Cerebellar cortex (tissue), 1 donor: ENCODE results near the gene ADGRD1.

Experiments used
- DNase-seq: peaks from one replicate; pipeline ENCODE4 v3.0.0-alpha.2; 2015; ENCODE audit warnings: low spot score

ADGRD1 gene

DNA sequence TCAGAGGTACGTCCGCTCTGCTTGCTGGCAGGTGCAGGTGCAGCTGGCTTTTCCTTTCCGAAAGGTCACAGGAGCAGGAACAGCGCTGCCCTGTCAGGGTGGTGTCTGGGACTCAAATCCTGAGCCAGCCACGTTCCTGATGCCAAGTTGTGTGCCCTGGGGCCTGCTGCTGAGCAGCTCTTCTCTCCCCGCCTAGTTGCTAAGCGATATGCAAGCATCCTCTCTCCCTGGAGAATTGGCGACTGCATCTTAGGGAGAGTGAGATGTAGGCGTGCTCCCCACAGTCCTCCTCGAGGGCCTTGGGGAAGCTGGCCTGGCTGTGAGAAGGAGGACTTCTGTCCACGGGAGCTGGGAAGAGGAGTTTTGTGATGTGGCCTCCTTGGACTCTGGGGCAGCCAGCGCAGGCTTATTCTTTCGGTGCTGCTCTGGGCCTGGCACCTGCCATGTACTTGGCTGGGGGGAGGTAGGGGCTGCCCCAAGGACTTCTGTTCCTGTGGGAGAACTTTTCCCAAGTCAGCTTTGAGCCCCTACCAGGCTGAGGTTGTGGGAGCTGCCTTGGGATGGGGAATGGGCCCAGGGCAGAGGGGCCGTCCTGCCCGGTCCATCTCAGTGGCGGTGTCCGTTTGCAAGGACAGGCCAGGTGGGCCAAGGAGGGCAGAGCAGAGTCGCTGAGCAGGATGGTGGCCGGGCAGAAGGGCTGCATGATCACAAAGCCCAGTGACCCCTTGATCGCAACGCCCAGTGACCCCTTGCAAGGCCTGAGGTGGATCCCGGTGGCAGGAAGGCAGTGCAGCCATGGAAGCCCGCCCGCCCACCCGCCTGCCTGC, 183.5 kb downstream of the ADGRD1 start:
- DNase-seq, result no peak

DNA sequence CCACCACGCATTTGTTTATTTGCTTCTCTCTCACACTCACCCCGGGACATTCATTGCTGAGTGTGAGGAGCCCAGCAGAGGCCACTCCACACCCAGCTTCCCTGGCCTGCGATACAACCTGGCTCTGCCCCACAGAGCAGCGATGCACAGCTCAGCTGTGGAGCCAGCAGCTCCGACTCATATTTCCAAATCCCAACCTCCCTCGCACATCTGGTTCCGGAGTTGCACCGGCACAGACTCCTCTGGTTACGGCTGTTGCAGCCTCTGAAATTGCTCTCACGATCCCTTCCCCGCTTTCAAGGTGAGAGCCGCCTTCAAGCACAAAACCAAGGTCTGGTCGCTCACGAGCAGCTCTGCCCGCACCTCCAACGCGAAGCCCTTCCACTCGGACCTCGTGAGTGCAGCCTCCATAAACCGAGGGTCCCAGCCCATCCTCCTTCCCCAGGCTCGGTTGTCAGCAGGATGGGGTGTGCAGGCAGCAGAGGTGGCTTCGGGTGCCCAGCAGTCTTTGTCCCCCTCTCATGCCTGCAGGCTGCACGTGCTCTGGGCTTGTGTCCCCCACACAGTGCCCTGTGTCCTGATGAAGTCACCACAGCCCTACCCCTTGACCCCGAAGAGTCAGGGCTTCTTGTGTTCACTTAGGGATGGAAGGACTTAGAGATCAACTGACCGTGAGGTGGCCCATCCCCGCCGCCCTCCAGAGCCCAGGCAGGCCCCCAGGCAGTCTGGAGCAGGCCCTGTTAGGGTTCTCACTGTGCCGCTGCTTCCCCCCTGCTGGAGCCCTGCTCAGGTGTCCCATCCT, 184.3 kb downstream of the ADGRD1 start:
- DNase-seq, result no peak

DNA sequence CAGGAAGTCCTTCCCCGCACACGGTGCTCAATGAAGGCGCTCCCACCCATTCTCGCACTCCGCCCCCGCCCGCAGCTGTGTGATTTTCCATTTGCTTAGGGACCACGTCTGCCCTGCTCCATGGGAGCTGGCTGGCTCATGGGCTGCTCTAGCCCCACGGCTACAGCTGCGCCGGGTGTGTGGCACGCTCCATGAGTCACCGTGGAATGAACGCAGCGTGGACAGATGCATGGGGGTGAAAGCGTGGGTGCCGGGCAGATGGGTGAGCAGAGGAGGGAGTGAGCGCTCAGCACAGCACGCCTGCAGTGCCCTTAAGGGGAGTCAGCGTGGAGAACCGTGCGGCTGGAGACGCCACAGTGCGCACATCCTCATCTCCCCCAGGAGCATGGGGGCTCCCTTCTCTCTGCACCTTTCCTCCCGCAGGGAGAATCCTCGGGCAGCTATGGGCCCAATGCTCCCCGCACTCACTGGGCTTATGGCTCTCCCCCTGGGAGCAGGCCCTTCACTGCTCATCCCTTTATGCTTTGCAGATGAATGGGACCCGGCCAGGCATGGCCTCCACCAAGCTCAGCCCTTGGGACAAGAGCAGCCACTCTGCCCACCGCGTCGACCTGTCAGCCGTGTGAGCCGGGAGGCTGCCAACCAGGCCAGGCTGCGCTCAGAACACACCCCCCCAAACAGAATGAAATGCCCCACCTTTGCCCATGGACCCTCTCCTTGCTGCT, 185.1 kb downstream of the ADGRD1 start:
- no peak for DNase-seq

DNA sequence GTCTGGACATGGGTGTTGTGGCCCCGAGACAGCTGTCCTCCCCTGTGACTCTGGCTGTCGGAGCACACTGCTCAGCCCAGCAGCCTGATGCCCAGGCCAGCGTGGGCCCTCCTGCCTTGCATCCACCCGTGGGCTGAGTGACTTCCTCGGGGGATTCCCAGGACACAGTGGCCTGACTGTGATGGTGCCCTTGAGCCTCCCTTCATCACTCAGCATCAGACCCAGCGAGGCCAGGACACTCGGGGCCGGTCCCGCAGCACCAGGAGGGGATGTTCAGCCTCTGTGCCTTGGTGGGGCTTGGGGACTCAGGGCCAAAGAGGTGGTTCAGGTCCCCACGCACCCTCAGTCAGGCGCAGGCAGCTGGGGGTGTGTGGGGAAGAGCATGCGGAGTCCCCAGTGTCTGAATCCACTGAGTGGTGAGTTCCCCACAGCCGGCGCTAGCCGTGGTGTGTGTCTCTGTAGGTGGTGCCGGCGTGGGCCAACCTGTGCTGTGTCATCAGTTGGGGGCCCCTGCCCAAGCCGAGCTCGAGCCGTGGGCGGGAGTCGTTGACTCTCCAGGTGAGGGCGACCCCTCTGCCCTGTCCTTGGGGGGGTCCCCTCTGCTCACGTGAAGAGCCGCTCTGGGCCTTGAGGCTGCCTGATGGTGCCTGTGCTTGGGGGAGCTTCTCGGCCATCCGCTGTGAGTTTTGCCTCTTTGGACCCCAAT, 185.8 kb downstream of the ADGRD1 start:
- DNase-seq, result no peak

DNA sequence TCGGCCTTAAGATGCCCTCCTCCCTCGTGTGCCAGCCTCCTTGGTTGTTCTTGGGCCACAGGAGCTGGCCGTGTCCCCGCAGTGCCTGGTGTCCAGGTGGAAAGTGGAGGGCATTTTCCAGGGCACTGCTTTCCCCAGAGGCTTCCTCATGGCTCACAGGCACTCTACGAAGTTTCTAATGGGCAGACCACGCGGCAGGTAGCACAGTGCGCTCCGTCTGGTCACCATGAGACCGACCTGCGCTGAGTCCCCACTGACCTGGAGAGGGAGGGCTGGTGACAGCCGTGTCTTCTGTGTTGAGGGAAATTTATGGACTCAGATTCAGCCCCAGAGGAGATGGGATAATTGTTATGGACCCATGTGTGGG, 186.3 kb downstream of the ADGRD1 start:
- DNase-seq, result no peak

DNA sequence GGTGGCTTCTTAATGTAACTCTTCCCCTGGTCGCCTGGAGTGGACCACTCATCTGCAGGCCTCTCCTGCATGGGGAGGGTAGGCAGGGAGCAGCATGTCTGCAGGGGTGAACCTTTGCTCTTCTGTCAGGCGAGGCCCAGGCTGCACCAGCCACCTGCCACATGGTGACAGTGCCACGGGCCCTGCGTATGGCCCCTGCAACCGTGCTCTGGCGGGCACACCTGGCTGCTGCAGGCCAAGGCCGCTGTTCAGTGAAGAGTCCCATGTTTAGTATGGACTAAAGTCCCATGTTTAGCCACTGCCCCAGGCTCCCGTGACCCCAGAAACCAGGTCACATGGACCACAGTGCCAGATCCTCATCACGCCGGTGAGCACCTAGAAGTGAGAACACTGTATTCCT, 187.0 kb downstream of the ADGRD1 start:
- DNase-seq, result no peak

DNA sequence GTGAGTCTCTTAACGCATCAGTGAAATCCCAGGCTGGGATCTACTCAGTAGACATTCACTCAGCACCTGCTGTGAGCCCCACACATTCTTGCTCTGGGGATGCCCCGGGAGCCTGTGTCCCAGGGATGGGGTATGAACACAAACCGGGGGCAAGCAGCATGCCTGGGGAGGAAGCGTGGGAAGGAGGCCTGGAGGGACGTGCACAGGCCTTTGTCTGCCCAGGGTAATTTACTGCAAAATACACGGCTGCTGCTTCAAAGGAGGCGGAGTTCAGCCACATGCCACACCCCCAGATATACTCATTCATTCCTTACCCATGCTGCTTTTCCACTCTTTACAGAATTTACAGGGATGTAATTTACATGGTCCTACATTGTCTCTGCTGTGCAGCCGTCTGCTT, 187.8 kb downstream of the ADGRD1 start:
- DNase-seq, result no peak

DNA sequence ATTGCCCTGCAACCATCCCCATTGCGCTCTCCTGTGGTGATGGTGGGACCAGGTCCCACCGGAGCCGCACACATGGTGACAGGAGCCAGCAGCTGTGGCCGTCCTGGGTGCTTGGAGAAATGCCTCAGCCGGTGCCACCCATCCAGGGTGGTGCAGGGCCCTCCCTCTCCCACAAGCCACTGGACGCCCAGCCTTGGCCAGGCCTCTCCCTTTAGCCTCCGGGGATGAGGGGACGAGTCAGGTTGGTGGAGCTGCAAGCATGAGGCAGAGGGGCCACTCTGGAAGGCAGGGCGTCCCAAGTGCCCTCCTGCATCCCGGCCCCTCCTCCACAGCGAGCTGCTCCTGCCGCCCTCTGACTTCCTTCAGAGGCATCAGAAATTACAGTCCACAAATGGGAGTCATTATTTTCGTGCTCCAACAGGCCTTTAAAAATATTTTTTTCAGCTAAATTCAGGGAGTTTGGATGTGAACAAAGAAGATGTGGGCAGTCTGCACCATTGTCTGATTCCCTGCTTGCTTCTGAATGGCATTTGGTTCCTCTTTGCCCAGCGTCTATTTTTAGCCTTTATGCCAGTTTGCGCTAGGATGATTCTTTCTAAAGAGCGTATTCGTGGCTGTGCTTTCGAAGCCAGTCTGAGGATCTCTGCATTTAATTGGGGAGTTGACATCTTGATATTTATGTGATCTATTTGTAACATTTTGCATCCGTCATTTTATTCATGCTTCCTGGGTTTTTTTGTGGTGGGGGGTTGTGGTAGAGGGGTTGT, 189.4 kb downstream of the ADGRD1 start:
- DNase-seq, result peak; percentile 10

DNA sequence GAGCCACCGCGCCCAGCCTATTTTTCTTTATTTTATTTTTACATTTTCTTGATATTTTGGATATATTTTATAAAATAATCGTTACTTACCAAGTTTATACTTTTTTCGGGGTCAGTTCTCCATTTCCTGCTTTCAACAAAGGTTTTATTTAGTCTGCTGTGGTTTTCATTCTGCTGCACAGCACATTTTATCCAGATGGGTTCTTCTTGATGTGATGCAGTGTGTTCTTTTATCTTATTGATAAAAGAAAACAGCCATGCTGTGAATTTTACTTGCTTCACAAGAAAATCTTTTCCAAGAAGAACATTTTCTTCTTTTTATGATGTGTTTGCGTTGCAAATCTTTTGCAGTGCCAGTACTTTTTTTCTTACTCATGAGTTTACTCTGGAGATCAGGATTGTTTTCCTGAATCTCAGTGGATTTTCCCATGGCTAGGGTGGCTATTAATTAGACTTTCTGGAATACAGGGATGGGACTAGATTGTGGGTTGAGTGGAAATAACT, 192.5 kb downstream of the ADGRD1 start:
- DNase-seq, result no peak

DNA sequence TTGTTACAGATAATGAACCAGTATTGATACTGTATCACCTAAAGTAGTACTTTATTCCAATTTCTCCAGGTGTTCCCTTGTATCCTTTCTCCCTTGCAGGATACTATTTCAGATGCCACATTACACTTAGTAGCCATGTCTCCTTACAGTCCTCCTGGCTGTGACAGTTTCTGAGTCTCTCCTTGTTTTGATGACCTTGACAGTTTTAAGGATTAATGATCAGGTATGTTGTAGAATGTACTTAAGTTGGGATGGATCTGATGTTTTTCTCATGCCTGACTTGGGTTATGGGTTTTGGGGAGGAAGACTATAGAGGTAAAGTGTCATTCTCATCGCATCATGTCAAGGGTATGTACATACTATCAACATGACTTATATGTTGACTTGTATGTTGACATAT, 193.6 kb downstream of the ADGRD1 start:
- DNase-seq, result no peak

DNA sequence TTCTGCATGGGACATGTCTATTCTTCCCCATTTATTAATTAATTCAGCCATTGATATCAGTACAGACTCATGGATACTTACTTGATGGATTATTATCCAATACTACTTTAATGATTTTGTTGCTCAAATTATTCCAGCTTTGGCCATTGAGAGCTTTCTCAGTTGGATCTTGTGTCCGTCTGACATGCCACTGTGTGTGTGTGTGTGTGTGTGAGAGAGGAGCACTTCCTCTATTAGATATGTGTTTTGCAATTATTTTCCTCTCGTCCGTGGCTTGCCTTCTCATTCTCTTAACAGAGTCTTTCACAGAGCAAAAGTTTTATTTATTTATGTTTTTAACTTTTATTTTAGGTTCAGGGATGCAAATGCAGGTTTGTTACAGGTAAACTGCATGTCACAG, 194.2 kb downstream of the ADGRD1 start:
- no peak for DNase-seq

DNA sequence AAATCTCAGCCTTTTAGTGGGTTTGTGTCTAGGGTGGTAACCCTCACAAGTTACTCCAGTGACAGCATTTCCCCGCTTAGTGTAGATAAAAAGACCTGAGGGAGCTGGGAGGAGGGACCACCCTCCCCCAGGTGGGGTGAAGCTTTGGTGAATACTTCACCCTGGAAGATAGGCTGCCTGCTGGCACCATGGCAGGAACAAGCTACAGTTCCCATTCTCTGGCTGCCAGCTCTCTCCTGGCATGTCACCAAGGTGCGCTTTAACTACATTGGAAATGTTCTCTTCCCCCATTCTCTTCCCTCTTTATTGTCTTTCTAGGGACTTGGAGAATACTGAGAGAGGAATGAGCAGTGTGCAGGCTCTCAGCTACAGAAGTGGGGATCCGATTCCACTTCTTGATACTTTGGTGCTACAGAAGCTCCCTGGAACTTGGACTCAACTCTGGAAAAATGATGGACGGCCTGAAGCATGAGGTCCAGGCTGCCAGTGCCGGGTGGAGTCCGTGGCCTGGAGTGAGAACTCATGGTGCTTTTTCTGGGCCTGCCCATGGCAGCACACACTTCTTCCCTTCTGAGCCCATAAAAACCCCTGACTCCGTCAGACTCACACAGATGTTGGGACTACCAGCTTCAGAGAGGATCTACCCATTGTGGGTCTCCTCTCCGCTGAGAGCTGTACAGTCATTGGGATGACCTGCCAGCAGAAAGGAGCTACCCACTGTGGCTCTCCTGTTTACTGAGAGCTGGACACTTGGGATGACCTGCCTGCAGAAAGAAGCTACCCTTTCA, 198.0 kb downstream of the ADGRD1 start:
- DNase-seq, result no peak

DNA sequence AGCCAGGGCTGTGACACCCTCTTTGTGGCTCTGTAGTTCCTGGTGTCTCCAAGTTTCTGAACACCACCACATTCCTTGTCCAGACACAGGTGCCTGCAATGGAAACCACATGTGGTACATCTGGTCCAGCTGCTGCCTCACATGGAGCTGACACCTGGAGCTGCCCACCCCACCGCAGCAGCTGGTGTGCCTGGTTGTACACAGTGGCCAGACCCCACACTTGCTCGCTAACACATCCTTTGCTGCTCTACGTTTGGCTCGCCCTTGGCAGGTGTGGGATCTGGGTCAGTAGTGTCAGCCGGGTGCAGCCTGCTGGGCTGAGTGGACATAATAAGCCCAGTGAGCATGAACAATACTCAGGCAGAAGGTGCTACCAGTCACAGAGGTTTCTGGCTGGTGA, 198.9 kb downstream of the ADGRD1 start:
- DNase-seq, result no peak

DNA sequence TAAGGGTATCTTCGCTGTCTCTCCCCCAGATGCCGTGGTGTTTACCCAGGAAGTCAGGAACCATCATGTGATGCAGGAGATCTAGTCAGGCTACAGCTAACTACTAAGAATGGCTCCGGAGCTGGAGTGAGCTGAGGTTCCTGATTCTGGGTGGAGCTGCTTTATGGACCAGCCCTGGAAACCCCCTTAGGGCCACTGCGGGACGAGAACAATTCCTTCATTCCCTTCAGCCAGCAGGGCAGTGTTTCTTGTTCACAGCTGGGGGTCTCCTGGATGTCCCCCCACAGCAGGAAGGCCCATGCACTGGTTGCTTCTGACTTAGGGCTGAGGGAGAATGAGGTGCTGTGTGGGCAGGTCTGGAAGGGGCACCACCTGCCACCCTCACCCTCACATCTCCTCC, 199.3 kb downstream of the ADGRD1 start:
- no peak for DNase-seq

DNA sequence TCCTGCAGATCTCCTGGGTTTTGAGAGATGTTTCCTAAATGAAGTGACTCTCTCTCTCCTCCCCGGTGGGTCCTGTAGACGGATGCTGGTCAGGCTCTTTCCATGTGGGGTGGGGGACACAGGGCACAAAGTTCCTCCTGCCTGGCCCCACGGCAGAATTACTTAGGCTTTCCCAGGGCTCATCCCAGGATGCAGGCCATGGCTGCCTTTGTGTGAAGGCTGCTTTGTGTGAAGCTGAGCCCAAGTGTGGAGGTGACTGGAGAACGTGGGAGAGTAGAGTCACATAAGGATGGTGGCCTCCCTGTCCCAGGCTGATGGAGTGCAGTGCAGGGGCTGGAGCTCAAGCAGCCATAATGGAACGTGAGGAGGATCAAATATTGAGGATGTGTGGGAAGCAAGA, 200.2 kb downstream of the ADGRD1 start:
- DNase-seq, result no peak

DNA sequence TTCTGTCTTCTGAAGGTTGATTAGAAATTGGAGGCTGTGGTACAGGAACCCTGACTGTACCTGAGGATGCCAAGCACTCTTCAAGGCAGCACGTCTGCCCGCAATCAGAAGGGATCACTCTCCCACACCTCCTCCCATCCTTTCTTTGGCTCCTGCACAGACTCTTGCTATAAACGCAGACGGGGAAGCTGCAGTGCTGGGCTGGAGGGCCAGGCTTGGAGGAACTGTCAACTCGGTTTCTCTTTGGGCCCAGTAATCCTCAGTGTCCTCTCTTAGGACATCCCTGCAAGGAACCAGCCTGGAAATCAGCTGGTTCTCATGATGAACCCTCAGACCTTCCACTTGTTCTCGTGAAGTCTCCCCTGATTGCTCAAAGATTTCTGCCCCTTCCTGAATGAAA, 201.4 kb downstream of the ADGRD1 start:
- DNase-seq, result no peak

DNA sequence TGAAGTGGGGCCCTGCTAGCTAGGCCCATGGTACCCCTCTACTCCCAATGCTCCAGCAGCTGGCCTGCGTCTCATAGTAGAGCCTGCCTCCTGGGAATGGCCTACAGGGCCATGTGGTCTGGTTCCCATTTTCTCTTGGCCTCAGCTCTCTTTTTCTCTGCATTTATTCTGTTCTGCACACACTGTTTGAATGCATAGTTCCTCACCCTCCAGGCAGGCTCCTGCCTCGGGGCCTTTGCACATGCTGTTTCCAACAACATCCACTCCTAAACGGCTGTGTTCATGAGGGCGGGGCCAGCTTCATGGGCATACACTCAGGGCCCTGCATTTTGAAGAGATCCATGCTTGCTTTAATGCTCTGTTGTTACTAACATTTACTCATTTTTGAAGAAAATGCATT, 204.0 kb downstream of the ADGRD1 start:
- no peak for DNase-seq

DNA sequence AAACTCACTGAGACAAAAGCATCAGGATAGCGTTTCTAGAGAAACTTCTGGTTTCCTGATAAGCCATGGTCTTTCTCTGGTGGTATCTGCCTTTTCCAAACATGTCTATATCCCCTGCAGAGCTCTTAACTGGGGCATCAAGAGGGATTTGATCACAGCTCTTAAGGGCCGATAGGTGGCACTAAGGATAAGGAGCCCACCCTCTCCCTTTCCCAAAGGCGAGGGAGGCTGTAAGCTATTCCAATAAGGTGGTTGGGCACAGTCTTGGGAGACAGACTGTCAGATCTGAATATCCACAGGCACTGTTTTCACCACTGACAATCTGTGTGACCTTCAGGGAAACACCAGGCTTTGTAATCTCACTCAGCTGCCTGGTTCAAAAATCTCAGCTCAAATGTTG, 206.0 kb downstream of the ADGRD1 start:
- DNase-seq, result peak; percentile 14

DNA sequence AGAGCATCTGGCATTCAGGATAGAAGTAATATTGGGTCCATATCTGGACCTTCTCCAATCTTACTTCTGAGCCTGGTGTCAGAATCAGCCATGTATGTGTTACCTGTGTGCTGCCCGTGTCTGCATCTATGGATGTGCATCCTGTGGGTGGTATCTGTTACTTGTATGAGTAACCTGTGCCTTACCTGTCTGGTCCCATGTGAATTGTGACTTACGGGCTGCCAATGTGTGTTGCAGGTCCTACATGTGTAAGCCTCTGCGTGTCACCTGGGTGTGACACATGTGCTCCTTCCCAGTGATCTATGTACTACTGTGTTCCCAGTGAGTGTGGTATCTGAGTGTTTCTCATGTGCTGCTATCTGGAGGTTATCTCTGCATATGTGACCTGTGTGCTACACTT, 208.4 kb downstream of the ADGRD1 start:
- no peak for DNase-seq

DNA sequence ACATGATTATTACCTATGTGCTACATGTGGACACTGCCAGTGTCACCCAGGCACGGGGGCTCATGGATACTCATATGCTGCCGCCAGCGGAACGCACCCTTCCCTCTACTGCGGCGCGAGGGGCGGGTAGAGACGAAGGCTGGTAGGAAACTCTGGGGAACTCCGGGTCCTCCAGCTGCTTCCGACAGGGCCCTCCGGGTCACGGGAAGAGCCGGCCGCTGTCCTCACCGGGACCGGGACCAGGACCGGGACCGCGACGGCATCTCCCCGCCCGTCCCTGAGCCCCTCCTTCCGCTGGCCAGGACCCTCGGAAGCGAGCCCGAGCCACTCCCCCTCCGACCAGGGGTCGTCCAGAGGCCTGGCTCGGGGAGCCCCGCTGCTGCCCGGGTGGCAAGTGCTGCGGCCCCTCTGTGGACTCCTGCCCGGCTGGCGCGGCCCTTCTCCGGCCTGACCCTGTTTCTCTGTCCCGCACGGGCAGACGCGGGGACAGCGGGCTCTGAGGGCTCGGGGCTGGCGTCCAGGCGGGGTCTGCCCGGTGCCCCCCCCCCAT, 209.6 kb downstream of the ADGRD1 start:
- DNase-seq, result no peak
